HepG2 (cell line): ENCODE data around the gene PCYOX1L. TPM values are rescaled to one million over a fixed set of nuclear protein-coding genes. Genes with fewer than 3 reads are reported as not detected.

Experiments used
- ATAC-seq: fragments of 200-7000 bp; cut with Tn5 transposase; 3 replicates; pipeline ENCODE4 v1.9.1; 2020; ENCODE audit warnings: mild to moderate bottlenecking, moderate library complexity
- BruUV-seq: library from RNA; stranded (reverse); fragments of 400-500 nt; replicated peaks from 2 replicates; lab custom pipeline; 2021; lab: Mats Ljungman, UMichigan
- CTCF ChIA-PET: fragments of 300-600 bp; formaldehyde crosslinking; extraction: SDS; loops from one replicate; lab custom pipeline; 2021; ENCODE audit warnings: low total read pairs, inconsistent platforms, low intra/inter-chr PET ratio; lab: Yijun Ruan, JAX
- POLR2A ChIA-PET: fragments of 350-600 bp; sonication (Branson Sonifier 250); formaldehyde crosslinking; loops from one replicate; lab custom pipeline; 2020; ENCODE audit warnings: antibody characterized with exemption, inconsistent platforms; lab: Yijun Ruan, JAX
- DNase-seq: peaks from one replicate; pipeline ENCODE4 v3.0.0-alpha.2; 2015; ENCODE audit warnings: low spot score
- FAIRE-seq: peaks from 3 replicates; lab custom pipeline; 2011; peaks lifted over from hg19 to GRCh38; lab: Jason Lieb, UNC
- H2AFZ ChIP-seq: one replicate; pipeline ENCODE4 v1.6.1; 2011; ENCODE audit warnings: low read length, inconsistent platforms
- H3K27ac ChIP-seq: fragments of 300-600 bp; 3 replicates; pipeline ENCODE4 v1.8.0; 2011; ENCODE audit warnings: mixed run types, mild to moderate bottlenecking, mixed read lengths, low read length, inconsistent platforms; ENCODE audit not compliant: insufficient read depth; ENCODE audit errors: extremely low read length
- H3K27me3 ChIP-seq, 2 experiments: fragments of 200-600 bp in 1 of 2; 2 replicates in 1 of 2; 3 replicates in 1 of 2; pipeline versions ENCODE4 v1.6.0 to v1.8.0; 2011; ENCODE audit warnings: low read length in 2 of 2, mild to moderate bottlenecking in 2 of 2, moderate library complexity in 2 of 2, inconsistent platforms in 1 of 2; ENCODE audit not compliant: insufficient read depth in 2 of 2, control insufficient read depth in 1 of 2
- H3K36me3 ChIP-seq, 2 experiments: fragments of 200-600 bp in 1 of 2; replicated peaks in 1 of 2; 2 replicates in 1 of 2; 3 replicates in 1 of 2; pipeline versions ENCODE4 v1.5.1 to v1.8.0; 2011; ENCODE audit warnings: low read length in 2 of 2, inconsistent platforms in 1 of 2; ENCODE audit not compliant: insufficient read depth in 2 of 2, control insufficient read depth in 1 of 2
- H3K4me1 ChIP-seq: 2 replicates; pipeline ENCODE4 v1.5.1; 2012; ENCODE audit warnings: low read length, inconsistent platforms; ENCODE audit not compliant: insufficient read depth
- H3K4me2 ChIP-seq: 2 replicates; pipeline ENCODE4 v1.6.0; 2011; ENCODE audit warnings: low read depth, low read length, inconsistent platforms
- H3K4me3 ChIP-seq, 3 experiments: fragments of 200-600 bp in 1 of 3; sonication (generic), shearing (Covaris generic) in 1 of 3; replicated peaks in 1 of 3; 2 replicates each; pipeline ENCODE4 v1.5.1; 2011 to 2016; ENCODE audit warnings: low read length in 3 of 3, inconsistent platforms in 2 of 3, low read depth in 2 of 3, mild to moderate bottlenecking in 2 of 3, control low read depth in 1 of 3, mixed read lengths in 1 of 3; ENCODE audit not compliant: insufficient read depth in 1 of 3
- H3K79me2 ChIP-seq: one replicate; pipeline ENCODE4 v1.6.1; 2011; ENCODE audit warnings: low read length, inconsistent platforms; ENCODE audit not compliant: insufficient read depth
- H3K9ac ChIP-seq: 2 replicates; pipeline ENCODE4 v1.6.0; 2011; ENCODE audit warnings: mild to moderate bottlenecking, low read depth, low read length, inconsistent platforms; ENCODE audit not compliant: insufficient read depth
- H3K9me3 ChIP-seq: 2 replicates; pipeline ENCODE4 v1.5.1; 2012; ENCODE audit warnings: mild to moderate bottlenecking, low read length
- H4K20me1 ChIP-seq: 2 replicates; pipeline ENCODE4 v1.6.0; 2011; ENCODE audit warnings: inconsistent platforms, mild to moderate bottlenecking, low read length, moderate library complexity; ENCODE audit not compliant: insufficient read depth
- BCL6 ChIP-seq: IDR thresholded peaks from 2 replicates; pipeline ENCODE4 v1.6.1; 2016; ENCODE audit warnings: missing genetic modification reagents, missing compliant biosample characterization
- ETV5 ChIP-seq: IDR thresholded peaks from 2 replicates; pipeline ENCODE4 v1.6.1; 2018; ENCODE audit warnings: missing biosample characterization, missing genetic modification reagents, inconsistent platforms, borderline replicate concordance
- FLYWCH1 ChIP-seq: sonication (generic); formaldehyde crosslinking; IDR thresholded peaks from 2 replicates; pipeline ENCODE4 v1.8.1; 2023; ENCODE audit warnings: mild to moderate bottlenecking, missing genetic modification reagents
- FOSL1 ChIP-seq: sonication (generic); formaldehyde crosslinking; IDR thresholded peaks from 2 replicates; pipeline ENCODE4 v1.9.0; 2021; ENCODE audit warnings: missing genetic modification reagents, borderline replicate concordance
- FOXA1 ChIP-seq, 2 experiments: fragments of 450-650 bp in 1 of 2; sonication (generic) in 1 of 2; formaldehyde crosslinking in 1 of 2; IDR thresholded peaks; 2 replicates each; pipeline versions ENCODE4 v1.4.0 to v1.6.1; 2016 to 2020; ENCODE audit warnings: missing genetic modification reagents in 1 of 2
- GTF2F1 ChIP-seq: fragments of 150-350 bp; IDR thresholded peaks from 2 replicates; pipeline ENCODE4 v1.6.1; 2014; ENCODE audit warnings: low read length
- MAZ ChIP-seq, 2 experiments: sonication (generic) in 1 of 2; formaldehyde crosslinking in 1 of 2; IDR thresholded peaks; 2 replicates each; pipeline versions ENCODE4 v1.5.0 to v1.6.1; 2012 to 2020; ENCODE audit warnings: low read depth in 2 of 2, mild to moderate bottlenecking in 2 of 2, borderline replicate concordance in 1 of 2, improper control_type of control experiment in 1 of 2, low read length in 1 of 2, missing genetic modification reagents in 1 of 2, moderate library complexity in 1 of 2
- MEIS1 ChIP-seq: sonication (generic); formaldehyde crosslinking; IDR thresholded peaks from 2 replicates; pipeline ENCODE4 v1.9.0; 2021; ENCODE audit warnings: mild to moderate bottlenecking, missing genetic modification reagents, moderate library complexity, borderline replicate concordance
- MEIS2 ChIP-seq: sonication (generic); formaldehyde crosslinking; IDR thresholded peaks from 2 replicates; pipeline ENCODE4 v1.9.0; 2021; ENCODE audit warnings: mild to moderate bottlenecking, missing genetic modification reagents
- MIER2 ChIP-seq: IDR thresholded peaks from 2 replicates; pipeline ENCODE4 v1.6.1; 2016; ENCODE audit warnings: missing biosample characterization, missing genetic modification reagents
- NBN ChIP-seq: fragments of 450-650 bp; conservative IDR thresholded peaks from 2 replicates; pipeline ENCODE4 v1.6.1; 2017
- RCOR2 ChIP-seq: IDR thresholded peaks from 2 replicates; pipeline ENCODE4 v1.6.1; 2016; ENCODE audit warnings: missing biosample characterization, missing genetic modification reagents
- RFXANK ChIP-seq: IDR thresholded peaks from 2 replicates; pipeline ENCODE4 v1.6.1; 2016
- SAFB2 ChIP-seq: sonication (generic); formaldehyde crosslinking; IDR thresholded peaks from 2 replicates; pipeline ENCODE4 v1.5.1; 2020; ENCODE audit warnings: missing genetic modification reagents, low read depth, mild to moderate bottlenecking, borderline replicate concordance
- SALL1 ChIP-seq: sonication (generic); formaldehyde crosslinking; IDR thresholded peaks from 2 replicates; pipeline ENCODE4 v1.8.0; 2022; ENCODE audit warnings: mild to moderate bottlenecking, missing genetic modification reagents
- SALL2 ChIP-seq: sonication (generic); formaldehyde crosslinking; IDR thresholded peaks from 2 replicates; pipeline ENCODE4 v1.8.1; 2023; ENCODE audit warnings: mild to moderate bottlenecking, missing genetic modification reagents, inconsistent platforms
- ZKSCAN5 ChIP-seq: sonication (generic); formaldehyde crosslinking; IDR thresholded peaks from 2 replicates; pipeline ENCODE4 v1.5.1; 2020; ENCODE audit warnings: mild to moderate bottlenecking, missing genetic modification reagents
- ZNF446 ChIP-seq: sonication (generic); formaldehyde crosslinking; IDR thresholded peaks from 2 replicates; pipeline ENCODE4 v1.5.0; 2020; ENCODE audit warnings: mild to moderate bottlenecking, missing genetic modification reagents
- ZNF564 ChIP-seq: sonication (generic); formaldehyde crosslinking; IDR thresholded peaks from 2 replicates; pipeline ENCODE4 v1.8.1; 2023; ENCODE audit warnings: mild to moderate bottlenecking, missing genetic modification reagents
- ZNF772 ChIP-seq: sonication (generic); formaldehyde crosslinking; IDR thresholded peaks from 2 replicates; pipeline ENCODE4 v1.5.0; 2020; ENCODE audit warnings: mild to moderate bottlenecking, missing genetic modification reagents
- WGBS: methylation state at CpG from one replicate; pipeline ENCODE4 v1.1.6; 2017; ENCODE audit warnings: low lambda C conversion rate; 5-methylcytosine and 5-hydroxymethylcytosine counted together
- in situ Hi-C: cut with HindIII; loops from 2 replicates; pipeline ENCODE4 v1.10.0; 2017; ENCODE audit warnings: low pct_unique_long_range_greater_than_20kb; ENCODE audit not compliant: extremely low pct_ligation_motif_present
- intact Hi-C: fragments of 100-400 bp; cut with micrococcal nuclease; formaldehyde crosslinking; loops from one replicate; pipeline ENCODE4 v1.10.0; 2022; ENCODE audit not compliant: unreplicated experiment
- polyA plus RNA-seq, 8 experiments: library from polyadenylated mRNA; depleted of rRNA in 3 of 8; stranded (reverse) in 7 of 8; unstranded in 1 of 8; fragments of >200 nt; fragmentation: Illumina TruSeq in 4 of 8; extraction: Trizol in 4 of 8; gene quantifications; 2 replicates each; pipeline versions ENCODE4 v1.2.1 to v1.2.3, GENCODE V29; 2011 to 2016; ENCODE audit warnings: low read depth in 4 of 8, missing spikeins in 1 of 8, mixed read lengths in 1 of 8; ENCODE audit not compliant: insufficient read depth in 1 of 8
- total RNA-seq, 5 experiments: library from RNA; depleted of rRNA; stranded (reverse); fragments of >200 nt; fragmentation: Illumina TruSeq; extraction: Trizol; gene quantifications; 2 replicates each; pipeline ENCODE4 v1.2.3, GENCODE V29; 2016; ENCODE audit warnings: low read depth in 1 of 5
- TF ChIP-seq, protein P1 (sequence below): IDR thresholded peaks from 2 replicates; pipeline ENCODE4 v1.6.1; 2016
- TF ChIP-seq, protein P2 (sequence below): sonication (generic); formaldehyde crosslinking; IDR thresholded peaks from 2 replicates; pipeline ENCODE4 v1.4.0; 2020; ENCODE audit warnings: missing genetic modification reagents
- TF ChIP-seq, protein P3 (sequence below): sonication (generic); formaldehyde crosslinking; conservative IDR thresholded peaks from 2 replicates; pipeline ENCODE4 v1.4.0; 2020; ENCODE audit warnings: missing genetic modification reagents

The PCYOX1L gene
- total and polyA plus RNA-seq, 2 of the 13 experiments (the other 11 are each of a cell fraction or from before 2014, with no cell fraction given): 1.00 to 3.7 TPM

DNA sequence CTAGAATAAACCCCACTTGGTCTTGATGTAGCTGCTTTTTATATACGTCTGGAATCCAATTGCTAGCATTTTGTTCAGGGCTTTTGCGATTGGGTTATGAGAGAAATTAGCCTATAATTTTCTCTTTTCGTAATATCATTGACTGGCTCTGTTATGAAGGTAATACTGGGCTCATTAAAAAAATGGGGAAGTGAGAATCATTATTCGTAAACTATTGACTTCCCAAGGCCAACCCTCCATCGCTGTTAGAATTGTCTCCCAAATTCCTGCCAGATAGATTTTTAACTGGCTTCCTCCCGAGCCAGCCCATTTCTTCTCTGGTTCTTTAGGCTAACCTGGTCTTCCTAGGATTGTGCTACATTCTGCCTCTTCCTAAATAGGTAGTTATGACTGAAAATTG lies 48.5 kb upstream of the PCYOX1L start (continued):
- TF ChIP-seq MEIS2: no peak
- no peak for TF ChIP-seq MAZ (IDR thresholded peaks at IDR 0.05; ENCODE audit: borderline replicate concordance, low read depth, low read length)
- TF ChIP-seq MAZ (CRISPR knock-in tag; IDR thresholded peaks at IDR 0.05; ENCODE audit: low read depth): no peak
- TF ChIP-seq BCL6 (CRISPR knock-in tag): no peak
- TF ChIP-seq, protein P1, sequence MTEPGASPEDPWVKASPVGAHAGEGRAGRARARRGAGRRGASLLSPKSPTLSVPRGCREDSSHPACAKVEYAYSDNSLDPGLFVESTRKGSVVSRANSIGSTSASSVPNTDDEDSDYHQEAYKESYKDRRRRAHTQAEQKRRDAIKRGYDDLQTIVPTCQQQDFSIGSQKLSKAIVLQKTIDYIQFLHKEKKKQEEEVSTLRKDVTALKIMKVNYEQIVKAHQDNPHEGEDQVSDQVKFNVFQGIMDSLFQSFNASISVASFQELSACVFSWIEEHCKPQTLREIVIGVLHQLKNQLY: no peak
- TF ChIP-seq, protein P2, sequence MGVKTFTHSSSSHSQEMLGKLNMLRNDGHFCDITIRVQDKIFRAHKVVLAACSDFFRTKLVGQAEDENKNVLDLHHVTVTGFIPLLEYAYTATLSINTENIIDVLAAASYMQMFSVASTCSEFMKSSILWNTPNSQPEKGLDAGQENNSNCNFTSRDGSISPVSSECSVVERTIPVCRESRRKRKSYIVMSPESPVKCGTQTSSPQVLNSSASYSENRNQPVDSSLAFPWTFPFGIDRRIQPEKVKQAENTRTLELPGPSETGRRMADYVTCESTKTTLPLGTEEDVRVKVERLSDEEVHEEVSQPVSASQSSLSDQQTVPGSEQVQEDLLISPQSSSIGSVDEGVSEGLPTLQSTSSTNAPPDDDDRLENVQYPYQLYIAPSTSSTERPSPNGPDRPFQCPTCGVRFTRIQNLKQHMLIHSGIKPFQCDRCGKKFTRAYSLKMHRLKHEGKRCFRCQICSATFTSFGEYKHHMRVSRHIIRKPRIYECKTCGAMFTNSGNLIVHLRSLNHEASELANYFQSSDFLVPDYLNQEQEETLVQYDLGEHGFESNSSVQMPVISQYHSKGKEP (CRISPR knock-in tag): no peak
- no peak for TF ChIP-seq ETV5 (CRISPR knock-in tag)
- TF ChIP-seq SAFB2 (CRISPR knock-in tag): no peak
- TF ChIP-seq, all 625 proteins: peak for 0

DNA sequence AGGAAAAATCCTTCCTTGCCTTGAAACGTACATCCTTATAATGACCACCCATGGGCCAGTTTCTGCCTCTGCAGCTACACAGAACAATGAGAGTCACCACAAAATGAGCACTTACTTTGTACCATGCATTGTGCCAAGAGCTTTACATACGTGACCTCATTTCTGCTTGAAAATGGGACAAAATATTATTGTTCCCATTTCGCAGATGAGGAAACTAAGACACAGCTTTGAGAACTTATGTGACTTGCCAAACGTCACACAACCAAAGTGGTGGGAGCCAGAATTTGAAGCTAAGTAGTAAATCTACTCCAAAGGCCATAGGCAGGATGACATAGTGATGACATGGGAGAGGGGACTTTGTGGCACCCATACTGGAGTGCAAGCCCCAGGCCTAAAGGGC lies 47.4 kb upstream of the PCYOX1L start:
- no peaks in the 10 kb centered on the region for H3K79me2 ChIP-seq
- ChIA-PET POLR2A (no interaction called here), CTCF (no interaction called here)
- H3K4me2 ChIP-seq: no peak overlapping the region
- H3K9me3 ChIP-seq: no peaks in the 10 kb centered on the region
- H3K9ac ChIP-seq: no peak overlapping the region
- no peaks in the 10 kb centered on the region for H4K20me1 ChIP-seq
- no peak overlapping the region for H3K4me3 ChIP-seq
- in situ Hi-C loops (no loop called here), intact Hi-C loops (no loop called here)
- no peaks in the 10 kb centered on the region; a peak in 1 of 5 replicates for H3K27me3 ChIP-seq
- H3K4me1 ChIP-seq: no peaks in the 10 kb centered on the region
- FAIRE-seq (no peak), DNase-seq (no peak), ATAC-seq (no peak)
- H2AFZ ChIP-seq: no peak overlapping the region
- no peak overlapping the region for H3K27ac ChIP-seq
- no peaks in the 10 kb centered on the region for H3K36me3 ChIP-seq
- 59% methylated on average over 4 of the region's 4 CpGs for WGBS
- BruUV-seq: no TSS peak
- TF ChIP-seq ZNF446 (CRISPR knock-in tag) (no peak), SALL1 (CRISPR knock-in tag) (no peak), MEIS1 (CRISPR knock-in tag) (no peak), ZNF772 (CRISPR knock-in tag) (no peak), RCOR2 (CRISPR knock-in tag) (no peak), FLYWCH1 (CRISPR knock-in tag) (no peak), FOSL1 (CRISPR knock-in tag) (no peak), FOXA1 (IDR thresholded peaks at IDR 0.05) (no peak), FOXA1 (CRISPR knock-in tag; IDR thresholded peaks at IDR 0.05) (no peak), MIER2 (CRISPR knock-in tag) (no peak), NBN (no peak), ZNF564 (CRISPR knock-in tag) (no peak), GTF2F1 (no peak), RFXANK (no peak), ZKSCAN5 (CRISPR knock-in tag) (no peak), SALL2 (CRISPR knock-in tag) (no peak)
- TF ChIP-seq, protein P3, sequence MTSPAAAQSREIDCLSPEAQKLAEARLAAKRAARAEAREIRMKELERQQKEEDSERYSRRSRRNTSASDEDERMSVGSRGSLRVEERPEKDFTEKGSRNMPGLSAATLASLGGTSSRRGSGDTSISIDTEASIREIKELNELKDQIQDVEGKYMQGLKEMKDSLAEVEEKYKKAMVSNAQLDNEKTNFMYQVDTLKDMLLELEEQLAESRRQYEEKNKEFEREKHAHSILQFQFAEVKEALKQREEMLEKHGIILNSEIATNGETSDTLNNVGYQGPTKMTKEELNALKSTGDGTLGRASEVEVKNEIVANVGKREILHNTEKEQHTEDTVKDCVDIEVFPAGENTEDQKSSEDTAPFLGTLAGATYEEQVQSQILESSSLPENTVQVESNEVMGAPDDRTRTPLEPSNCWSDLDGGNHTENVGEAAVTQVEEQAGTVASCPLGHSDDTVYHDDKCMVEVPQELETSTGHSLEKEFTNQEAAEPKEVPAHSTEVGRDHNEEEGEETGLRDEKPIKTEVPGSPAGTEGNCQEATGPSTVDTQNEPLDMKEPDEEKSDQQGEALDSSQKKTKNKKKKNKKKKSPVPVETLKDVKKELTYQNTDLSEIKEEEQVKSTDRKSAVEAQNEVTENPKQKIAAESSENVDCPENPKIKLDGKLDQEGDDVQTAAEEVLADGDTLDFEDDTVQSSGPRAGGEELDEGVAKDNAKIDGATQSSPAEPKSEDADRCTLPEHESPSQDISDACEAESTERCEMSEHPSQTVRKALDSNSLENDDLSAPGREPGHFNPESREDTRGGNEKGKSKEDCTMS (CRISPR knock-in tag): no peak
